HEK293T (cell line): Measurements from ENCODE around the gene RELA.

ENCODE experiments used
- CTCF ChIA-PET: fragments of 350-600 bp; formaldehyde crosslinking; extraction: SDS; loops from one replicate; lab custom pipeline; 2021; ENCODE audit warnings: antibody characterized with exemption, inconsistent platforms; lab: Yijun Ruan, JAX
- POLR2A ChIA-PET: fragments of 350-600 bp; formaldehyde crosslinking; extraction: SDS; loops from one replicate; lab custom pipeline; 2020; ENCODE audit warnings: antibody characterized with exemption, inconsistent platforms; lab: Yijun Ruan, JAX
- DNase-seq: peaks from one replicate; pipeline ENCODE4 v3.0.0; 2012; ENCODE audit warnings: mixed read lengths; ENCODE audit errors: extremely low spot score
- ARNT ChIP-seq: fragments of 450-650 bp; IDR thresholded peaks from 2 replicates; pipeline ENCODE4 v1.6.1; 2017; ENCODE audit warnings: mild to moderate bottlenecking
- BHLHE40 ChIP-seq: fragments of 450-650 bp; IDR thresholded peaks from 2 replicates; pipeline ENCODE4 v1.6.1; 2016; ENCODE audit warnings: mild to moderate bottlenecking, moderate library complexity, borderline replicate concordance
- CTBP1 ChIP-seq: fragments of 450-650 bp; IDR thresholded peaks from 2 replicates; pipeline ENCODE4 v1.6.1; 2016; ENCODE audit warnings: borderline replicate concordance
- ELF4 ChIP-seq: fragments of 450-650 bp; IDR thresholded peaks from 2 replicates; pipeline ENCODE4 v1.6.1; 2017; ENCODE audit warnings: antibody characterized with exemption
- FOXA1 ChIP-seq: fragments of 450-650 bp; IDR thresholded peaks from 2 replicates; pipeline ENCODE4 v1.6.1; 2016; ENCODE audit warnings: mild to moderate bottlenecking
- FOXK2 ChIP-seq: fragments of 450-650 bp; IDR thresholded peaks from 2 replicates; pipeline ENCODE4 v1.6.1; 2016; ENCODE audit warnings: mild to moderate bottlenecking
- FOXM1 ChIP-seq: fragments of 450-650 bp; IDR thresholded peaks from 2 replicates; pipeline ENCODE4 v1.6.1; 2017; ENCODE audit warnings: mild to moderate bottlenecking, borderline replicate concordance
- HDGF ChIP-seq: fragments of 450-650 bp; IDR thresholded peaks from 2 replicates; pipeline ENCODE4 v1.6.1; 2017; ENCODE audit warnings: antibody characterized with exemption, borderline replicate concordance
- L3MBTL2 ChIP-seq: fragments of 450-650 bp; conservative IDR thresholded peaks from 2 replicates; pipeline ENCODE4 v1.6.1; 2016; ENCODE audit warnings: mild to moderate bottlenecking
- LEF1 ChIP-seq: fragments of 450-650 bp; IDR thresholded peaks from 2 replicates; pipeline ENCODE4 v1.6.1; 2017; ENCODE audit warnings: mild to moderate bottlenecking, borderline replicate concordance
- NFRKB ChIP-seq: fragments of 450-650 bp; IDR thresholded peaks from 2 replicates; pipeline ENCODE4 v1.6.1; 2016; ENCODE audit warnings: mild to moderate bottlenecking, moderate library complexity
- PKNOX1 ChIP-seq: fragments of 450-650 bp; IDR thresholded peaks from 2 replicates; pipeline ENCODE4 v1.6.1; 2016
- SP1 ChIP-seq: fragments of 450-650 bp; IDR thresholded peaks from 2 replicates; pipeline ENCODE4 v1.6.1; 2017
- SUZ12 ChIP-seq: fragments of 450-650 bp; IDR thresholded peaks from 2 replicates; pipeline ENCODE4 v1.6.1; 2016; ENCODE audit warnings: mild to moderate bottlenecking
- ZNF384 ChIP-seq: fragments of 450-650 bp; IDR thresholded peaks from 2 replicates; pipeline ENCODE4 v1.6.1; 2016

The RELA gene

GRCh38 chr11:65612691-65613090 is 50.0 kb downstream of the RELA start:
- TF ChIP-seq FOXK2 (no peak), L3MBTL2 (no peak), FOXM1 (no peak), NFRKB (no peak)
- ChIA-PET CTCF (interaction anchor here (0.8 kb wide), 1 partner anchor 19 kb away, joined by 3 read pairs; no protein-coding TSS in a partner anchor), POLR2A (interaction anchor here (0.8 to 1.5 kb wide), 5 partner anchors 8 to 134 kb away, joined by 3 to 5 read pairs (median 3); partner anchors contain the start of genes EHBP1L1, KCNK7 and ZNRD2)

GRCh38 chr11:65611758-65612603 is 50.7 kb downstream of the RELA start:
- ChIA-PET CTCF (interaction anchor here (0.8 kb wide), 1 partner anchor 19 kb away, joined by 3 read pairs; no protein-coding TSS in a partner anchor), POLR2A (interaction anchor here (0.8 to 1.5 kb wide), 4 partner anchors 7 to 134 kb away, joined by 3 read pairs; partner anchors contain the start of genes KCNK7 and ZNRD2)
- DNase-seq, result no peak
- no peak for TF ChIP-seq FOXM1
- TF ChIP-seq CTBP1, result no peak
- TF ChIP-seq L3MBTL2, result no peak
- TF ChIP-seq PKNOX1, result no peak
- TF ChIP-seq FOXA1, result no peak
- TF ChIP-seq HDGF, result no peak
- no peak for TF ChIP-seq SP1
- no peak for TF ChIP-seq ARNT
- no peak for TF ChIP-seq ZNF384
- TF ChIP-seq SUZ12, result no peak

More at GRCh38 chr11:65612691-65613090, 50.0 kb downstream of the RELA start:
- no peak for DNase-seq

- TF ChIP-seq FOXK2, result no peak
- no peak for TF ChIP-seq ZNF384
- no peak for TF ChIP-seq SP1
- no peak for TF ChIP-seq FOXA1
- TF ChIP-seq SUZ12, result no peak
- TF ChIP-seq NFRKB, result no peak
- no peak for TF ChIP-seq FOXM1
- no peak for TF ChIP-seq LEF1
- TF ChIP-seq L3MBTL2, result no peak
- TF ChIP-seq HDGF, result no peak
- TF ChIP-seq PKNOX1, result no peak
- no peak for TF ChIP-seq ARNT
- no peak for TF ChIP-seq BHLHE40
- TF ChIP-seq CTBP1, result no peak
- no peak for TF ChIP-seq ELF4
- no peak for DNase-seq
- ChIA-PET POLR2A (interaction anchor here (1.0 to 1.1 kb wide), 2 partner anchors 27 to 224 kb away, joined by 3 read pairs; partner anchors contain the start of genes FRMD8 and SIPA1), CTCF (no interaction called here)
These were observed 51.5 kb downstream of the RELA start for GRCh38 chr11:65611028-65611757.

- ChIA-PET CTCF (no interaction called here), POLR2A (interaction anchor here (1.0 to 1.1 kb wide), 2 partner anchors 27 to 223 kb away, joined by 3 read pairs; partner anchors contain the start of genes FRMD8 and SIPA1)
- DNase-seq, result no peak
- no peak for TF ChIP-seq FOXA1
- no peak for TF ChIP-seq BHLHE40
- no peak for TF ChIP-seq ELF4
- no peak for TF ChIP-seq FOXK2
- no peak for TF ChIP-seq SP1
- no peak for TF ChIP-seq NFRKB
- TF ChIP-seq PKNOX1, result no peak
- no peak for TF ChIP-seq ARNT
- TF ChIP-seq LEF1, result no peak
These were observed 52.3 kb downstream of the RELA start for GRCh38 chr11:65610404-65610803.

- DNase-seq, result no peak
- ChIA-PET POLR2A (no interaction called here), CTCF (no interaction called here)
- no peak for TF ChIP-seq LEF1
- no peak for TF ChIP-seq FOXA1
These were observed 53.1 kb downstream of the RELA start for GRCh38 chr11:65609665-65610064.

- ChIA-PET POLR2A (no interaction called here), CTCF (no interaction called here)
- no peak for DNase-seq
- TF ChIP-seq FOXM1, result no peak
- no peak for TF ChIP-seq ARNT
- no peak for TF ChIP-seq LEF1
- TF ChIP-seq L3MBTL2, result no peak
- TF ChIP-seq SP1, result no peak
- TF ChIP-seq ELF4, result no peak
- TF ChIP-seq NFRKB, result no peak
- no peak for TF ChIP-seq CTBP1
- no peak for TF ChIP-seq HDGF
- TF ChIP-seq BHLHE40, result no peak
- TF ChIP-seq ZNF384, result no peak
These were observed 53.5 kb downstream of the RELA start for GRCh38 chr11:65609229-65609628.
